Measurements from ENCODE around the gene NUDCD3. TPM values are rescaled to one million over a fixed set of nuclear protein-coding genes. Genes with fewer than 3 reads are reported as not detected.

The NUDCD3 gene
- total and polyA plus RNA-seq, 2 experiments from 2014 or later, result 35.7 to 42.7 TPM

GRCh38 chr7:44469461-44470134 is 20.9 kb downstream of the NUDCD3 start:
- Mint-ChIP-seq H3K27ac (no peak overlapping the region), H3K4me1 (no peaks in the 10 kb centered on the region), H3K27me3 (ENCODE audit: insufficient read depth, low read depth, poor library complexity) (peaks cover 2% of the 10 kb centered on the region), H3K4me3 (no peak overlapping the region), H3K9me3 (no peaks in the 10 kb centered on the region), H3K36me3 (ENCODE audit: low read depth) (peaks cover 23% of the 10 kb centered on the region)
- Histone ChIP-seq H3K4me2 (no peak overlapping the region), H3K4me3 (no peak overlapping the region), H3K79me2 (replicated peaks; ENCODE audit: insufficient read depth) (peaks cover 74% of the 10 kb centered on the region), H3F3A (replicated peaks; ENCODE audit: low read depth) (no peaks in the 10 kb centered on the region), H3K36me3 (ENCODE audit: insufficient read depth) (peaks cover 4% of the 10 kb centered on the region), H3K9me2 (ENCODE audit: insufficient read depth) (no peaks in the 10 kb centered on the region), H4K20me1 (replicated peaks; ENCODE audit: insufficient read depth) (peaks cover 32% of the 10 kb centered on the region), H2AFZ (no peak overlapping the region), H3K4me1 (ENCODE audit: insufficient read depth) (no peaks in the 10 kb centered on the region), H3K27me3 (ENCODE audit: insufficient read depth) (no peaks in the 10 kb centered on the region), H3K27ac (ENCODE audit: low read depth) (no peak overlapping the region)
- TF ChIP-seq STAT1 (IDR thresholded peaks at IDR 0.05; ENCODE audit: unreplicated experiment) (no peak), NANOG (IDR thresholded peaks at IDR 0.05; ENCODE audit: borderline replicate concordance) (no peak), CTCF (conservative IDR thresholded peaks at IDR 0.05; ENCODE audit: low read depth in 2 of 2) (no peak), ZNF462 (CRISPR knock-in tag; IDR thresholded peaks at IDR 0.05) (no peak), ETS1 (IDR thresholded peaks at IDR 0.05) (no peak), REST (IDR thresholded peaks at IDR 0.05; ENCODE audit: unreplicated experiment) (no peak), EZH2 (IDR thresholded peaks at IDR 0.05; ENCODE audit: low read depth, unreplicated experiment) (no peak), ZNF331 (CRISPR knock-in tag; IDR thresholded peaks at IDR 0.05; ENCODE audit: low read depth) (no peak)
- ATAC-seq (no peak), DNase-seq (ENCODE audit: low spot score) (no peak)
